ENCODE measurements around the gene BLTP3A. TPM values are rescaled to one million over a fixed set of nuclear protein-coding genes. Genes with fewer than 3 reads are reported as not detected.
"Not testable (repeated sequence)": the region's sequence is repeated elsewhere in the genome, so short reads cannot be mapped to it uniquely, and the experiment has no call there.

BLTP3A gene
- total RNA-seq, 1 donor from 2014 or later, result 12.4 TPM

- Mint-ChIP-seq H3K36me3 (ENCODE audit: low read depth, unreplicated experiment) (peaks cover 4% of the 10 kb centered on the region), H3K27ac (ENCODE audit: unreplicated experiment) (no peak overlapping the region), H3K27me3 (ENCODE audit: unreplicated experiment) (no peaks in the 10 kb centered on the region), H3K4me1 (ENCODE audit: unreplicated experiment) (peaks cover 29% of the 10 kb centered on the region), H3K4me3 (ENCODE audit: unreplicated experiment) (no peak overlapping the region), H3K9me3 (ENCODE audit: unreplicated experiment) (no peaks in the 10 kb centered on the region)
- no peak for DNase-seq (ENCODE audit: low spot score)
- TF ChIP-seq CTCF (IDR thresholded peaks at IDR 0.05; ENCODE audit: unreplicated experiment), result no peak
Observed at GRCh38 chr6:34817446-34817845, 25.6 kb downstream of the BLTP3A start.

DNA sequence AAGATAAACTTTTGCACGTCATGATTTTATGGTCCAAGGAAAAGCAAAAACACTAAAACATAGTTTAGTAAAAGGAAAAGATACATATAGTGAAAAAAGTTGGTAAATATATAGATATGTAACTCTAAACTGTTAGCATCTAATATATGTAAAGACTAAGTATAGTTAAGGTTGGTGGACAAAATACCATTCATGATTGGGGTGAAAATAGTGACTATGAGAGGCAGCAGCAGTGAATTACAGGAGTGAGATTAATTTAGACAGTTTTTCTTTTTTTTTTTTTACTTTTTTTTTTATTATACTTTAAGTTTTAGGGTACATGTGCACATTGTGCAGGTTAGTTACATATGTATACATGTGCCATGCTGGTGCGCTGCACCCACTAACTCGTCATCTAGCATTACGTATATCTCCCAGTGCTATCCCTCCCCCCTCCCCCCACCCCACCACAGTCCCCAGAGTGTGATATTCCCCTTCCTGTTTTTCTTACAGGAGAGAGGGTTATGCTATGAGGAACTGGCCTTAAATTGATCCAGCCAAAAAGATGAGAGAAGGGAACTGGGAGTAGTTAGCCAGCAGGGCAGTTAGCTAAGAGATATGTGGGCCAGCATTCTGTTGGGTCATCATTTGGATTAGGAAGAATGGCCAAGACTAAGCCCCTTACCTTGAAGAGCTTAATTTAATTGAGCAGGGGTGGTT, 27.1 kb downstream of the BLTP3A start:
- not testable (repeated sequence) for H3K27me3 Mint-ChIP-seq (ENCODE audit: unreplicated experiment); H3K4me3 Mint-ChIP-seq (ENCODE audit: unreplicated experiment); H3K36me3 Mint-ChIP-seq (ENCODE audit: low read depth, unreplicated experiment); H3K9me3 Mint-ChIP-seq (ENCODE audit: unreplicated experiment); H3K27ac Mint-ChIP-seq (ENCODE audit: unreplicated experiment); DNase-seq (ENCODE audit: low spot score)
- H3K4me1 Mint-ChIP-seq (ENCODE audit: unreplicated experiment), result peaks cover 29% of the 10 kb centered on the region

GRCh38 chr6:34819571-34820480, 27.9 kb downstream of the BLTP3A start:
- no peak overlapping the region for H3K27ac Mint-ChIP-seq (ENCODE audit: unreplicated experiment)
- no peak for TF ChIP-seq CTCF (IDR thresholded peaks at IDR 0.05; ENCODE audit: unreplicated experiment)
- no peaks in the 10 kb centered on the region for H3K9me3 Mint-ChIP-seq (ENCODE audit: unreplicated experiment)
- peaks cover 8% of the 10 kb centered on the region for H3K36me3 Mint-ChIP-seq (ENCODE audit: low read depth, unreplicated experiment)
- DNase-seq (ENCODE audit: low spot score), result no peak
- no peak overlapping the region for H3K4me3 Mint-ChIP-seq (ENCODE audit: unreplicated experiment)
- no peaks in the 10 kb centered on the region for H3K27me3 Mint-ChIP-seq (ENCODE audit: unreplicated experiment)
- H3K4me1 Mint-ChIP-seq (ENCODE audit: unreplicated experiment), result peaks cover 29% of the 10 kb centered on the region

- no peaks in the 10 kb centered on the region for H3K4me1 Mint-ChIP-seq (ENCODE audit: unreplicated experiment)
- H3K27me3 Mint-ChIP-seq (ENCODE audit: unreplicated experiment), result peaks cover 2% of the 10 kb centered on the region
- H3K36me3 Mint-ChIP-seq (ENCODE audit: low read depth, unreplicated experiment), result peaks cover 5% of the 10 kb centered on the region
- TF ChIP-seq CTCF (IDR thresholded peaks at IDR 0.05; ENCODE audit: unreplicated experiment), result no peak
- no peak overlapping the region for H3K4me3 Mint-ChIP-seq (ENCODE audit: unreplicated experiment)
- no peaks in the 10 kb centered on the region for H3K9me3 Mint-ChIP-seq (ENCODE audit: unreplicated experiment)
- no peak for DNase-seq (ENCODE audit: low spot score)
- H3K27ac Mint-ChIP-seq (ENCODE audit: unreplicated experiment), result no peak overlapping the region
Observed at GRCh38 chr6:34829137-34829536, 37.3 kb downstream of the BLTP3A start.

- H3K4me3 Mint-ChIP-seq (ENCODE audit: unreplicated experiment), result no peak overlapping the region
- H3K27me3 Mint-ChIP-seq (ENCODE audit: unreplicated experiment), result peaks cover 2% of the 10 kb centered on the region
- no peaks in the 10 kb centered on the region for H3K9me3 Mint-ChIP-seq (ENCODE audit: unreplicated experiment)
- DNase-seq (ENCODE audit: low spot score), result no peak
- no peaks in the 10 kb centered on the region for H3K4me1 Mint-ChIP-seq (ENCODE audit: unreplicated experiment)
- H3K27ac Mint-ChIP-seq (ENCODE audit: unreplicated experiment), result no peak overlapping the region
- H3K36me3 Mint-ChIP-seq (ENCODE audit: low read depth, unreplicated experiment), result peaks cover 12% of the 10 kb centered on the region
- no peak for TF ChIP-seq CTCF (IDR thresholded peaks at IDR 0.05; ENCODE audit: unreplicated experiment)
Observed at GRCh38 chr6:34832942-34833341, 41.1 kb downstream of the BLTP3A start.
